Daoy (cell line): Measurements from ENCODE around the gene DOCK6. TPM values are rescaled to one million over a fixed set of nuclear protein-coding genes. Genes with fewer than 3 reads are reported as not detected.
"Not testable (repeated sequence)": the region's sequence is repeated elsewhere in the genome, so short reads cannot be mapped to it uniquely, and the experiment has no call there.

Experiments
- DNase-seq: peaks from one replicate; pipeline ENCODE4 v3.0.0-alpha.2; 2015; ENCODE audit warnings: low read depth
- total RNA-seq: library from RNA; depleted of rRNA; stranded (reverse); fragments of >200 nt; shearing (Covaris generic); gene quantifications from 2 replicates; pipeline ENCODE4 v1.2.3, GENCODE V29; 2014

The DOCK6 gene
- total RNA-seq, 1 experiment from 2014 or later = 4.3 TPM

DNA sequence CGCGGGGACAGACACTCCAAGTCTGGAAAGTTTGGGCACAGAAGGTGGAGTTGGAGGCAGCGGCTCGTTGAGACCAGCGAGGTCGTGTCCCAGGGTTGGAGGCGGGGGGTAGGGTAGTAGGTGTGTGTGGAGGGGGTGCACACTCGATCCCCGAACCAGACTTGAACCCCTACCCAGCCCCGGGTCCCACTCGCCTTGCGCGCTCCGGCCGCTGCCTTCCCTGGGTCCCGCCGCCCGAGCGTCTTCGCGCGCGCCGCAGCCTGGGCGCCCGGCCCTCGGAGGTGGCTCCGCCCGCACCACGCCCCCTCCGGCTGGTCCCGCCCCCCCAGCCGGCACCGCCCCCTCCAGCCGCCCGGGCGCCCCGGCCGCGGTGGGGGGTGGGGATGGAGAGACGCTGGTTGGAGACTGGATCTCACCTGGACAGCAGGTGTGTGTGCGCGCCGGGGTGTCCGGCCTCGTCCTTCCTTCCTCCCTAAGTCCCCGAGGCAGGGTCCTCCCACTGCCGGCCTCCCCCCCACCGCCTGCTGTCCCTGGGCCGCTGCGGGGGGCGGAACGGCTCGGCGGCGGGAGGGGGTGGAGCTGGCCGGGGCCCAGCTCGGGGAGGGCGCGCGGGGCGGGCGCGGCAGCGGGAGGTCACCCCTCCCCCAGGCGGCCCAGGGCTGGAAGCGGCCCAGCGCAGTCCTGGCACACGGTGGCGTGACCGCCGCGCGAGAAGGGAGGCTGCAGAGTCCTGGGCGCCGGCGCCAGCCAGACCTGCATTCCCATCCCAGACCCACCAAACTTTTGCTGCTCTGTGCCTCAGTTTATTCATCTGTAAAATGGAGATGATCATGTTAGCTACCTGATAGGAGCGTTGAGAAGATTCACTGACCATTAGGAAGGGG, 64.8 kb downstream of the DOCK6 start, which contains the start of gene KANK2:
Gene KANK2, minus strand, starts transcription at position 255 of the 884 bp plus-strand sequence. CDS start 3,034 bp downstream, outside the sequence.
- DNase-seq = peak; percentile 86

- peak; percentile 54 for DNase-seq
Measured at GRCh38 chr19:11196406-11197287, 65.7 kb downstream of the DOCK6 start.

DNA sequence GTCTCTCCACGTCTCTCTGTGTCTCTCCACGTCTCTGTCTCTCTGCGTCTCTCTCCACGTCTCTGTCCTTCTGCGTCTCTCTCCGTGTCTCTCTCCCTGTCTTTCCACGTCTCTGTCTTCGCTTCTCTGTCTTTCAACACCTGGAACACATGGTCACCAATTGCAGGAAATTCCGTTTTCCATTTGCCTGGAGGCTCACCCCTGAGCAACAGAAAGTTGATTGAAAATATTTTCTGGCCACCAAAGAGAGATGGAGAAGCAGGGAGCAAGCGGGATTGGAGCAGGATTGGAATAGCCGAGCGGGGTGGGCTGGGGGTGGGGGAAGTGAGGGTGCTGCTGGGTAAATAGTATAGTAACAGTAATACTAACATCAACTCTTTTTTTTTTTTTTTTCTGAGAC, 66.6 kb downstream of the DOCK6 start:
- no peak for DNase-seq

GRCh38 chr19:11194656-11195558, 67.4 kb downstream of the DOCK6 start:
- DNase-seq = no peak

DNA sequence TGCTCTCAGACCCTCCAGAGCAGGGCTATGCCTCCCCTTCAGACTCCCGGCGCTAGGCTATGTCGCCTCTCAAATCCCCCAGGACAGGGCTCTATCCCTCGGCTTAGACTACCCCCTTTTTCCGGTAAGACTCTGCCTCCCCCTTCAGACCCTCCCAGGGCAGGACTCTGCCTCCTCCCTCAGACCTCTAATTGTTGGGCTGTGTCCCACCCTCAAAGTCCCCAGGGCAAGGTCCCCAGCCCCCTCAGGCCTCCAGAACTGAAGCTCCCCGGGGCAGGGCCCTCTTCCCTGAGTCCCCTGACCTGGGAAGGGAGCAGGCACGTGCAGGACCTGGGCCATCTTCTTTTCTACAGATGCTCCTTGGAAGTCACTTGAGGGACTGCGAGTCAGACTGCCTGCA, 68.2 kb downstream of the DOCK6 start:
- no peak for DNase-seq

DNA sequence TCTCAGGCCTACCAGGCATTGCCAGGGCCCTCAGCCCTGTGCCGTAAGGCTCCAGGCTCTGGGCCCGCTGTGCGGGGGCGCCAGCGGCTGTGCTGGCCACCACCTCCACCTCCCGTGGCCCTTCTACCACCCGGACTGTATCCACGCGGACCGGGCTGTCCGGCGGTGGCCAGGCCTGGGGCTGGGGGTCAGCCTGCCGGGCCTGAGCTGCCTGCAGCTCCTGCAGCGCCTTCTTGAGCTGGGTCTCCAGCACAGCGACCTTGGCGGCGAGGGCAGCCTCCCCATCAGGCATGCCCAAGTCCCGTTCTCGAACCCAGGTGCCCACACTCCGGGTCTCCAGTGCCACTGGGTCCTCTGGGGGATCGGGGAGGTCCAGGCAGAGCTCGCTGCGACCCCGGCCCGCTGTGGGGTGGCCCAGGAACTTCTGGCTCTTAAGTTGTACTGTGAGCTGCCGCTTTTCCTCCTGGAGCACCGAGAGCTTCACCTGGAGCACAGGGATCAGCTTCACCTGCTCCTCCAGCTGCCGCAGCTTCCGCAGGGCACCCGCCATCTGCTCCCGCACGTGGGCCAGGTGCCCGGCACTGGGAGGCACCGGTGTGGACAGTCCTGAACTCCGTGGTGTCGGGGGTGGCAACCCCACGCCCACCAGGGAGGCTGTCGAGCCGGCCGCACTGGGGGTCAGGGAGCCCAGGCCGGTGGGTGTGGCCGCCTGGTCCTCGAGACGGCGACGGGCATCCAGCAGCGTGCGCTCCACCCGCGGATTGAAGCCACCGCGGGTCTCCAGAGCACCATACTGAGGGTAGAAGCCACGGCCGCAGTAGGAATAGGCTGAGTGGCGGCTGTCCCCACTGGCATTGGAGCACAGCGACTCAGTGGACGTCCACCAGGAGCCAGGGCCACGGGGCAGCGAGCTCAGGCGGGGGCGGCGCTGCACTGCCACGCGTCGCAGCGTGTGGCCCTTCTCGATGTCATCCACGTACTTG, 69.1 kb downstream of the DOCK6 start:
- DNase-seq = no peak

- no peak for DNase-seq
Measured at GRCh38 chr19:11191934-11192333, 70.4 kb downstream of the DOCK6 start.

DNA sequence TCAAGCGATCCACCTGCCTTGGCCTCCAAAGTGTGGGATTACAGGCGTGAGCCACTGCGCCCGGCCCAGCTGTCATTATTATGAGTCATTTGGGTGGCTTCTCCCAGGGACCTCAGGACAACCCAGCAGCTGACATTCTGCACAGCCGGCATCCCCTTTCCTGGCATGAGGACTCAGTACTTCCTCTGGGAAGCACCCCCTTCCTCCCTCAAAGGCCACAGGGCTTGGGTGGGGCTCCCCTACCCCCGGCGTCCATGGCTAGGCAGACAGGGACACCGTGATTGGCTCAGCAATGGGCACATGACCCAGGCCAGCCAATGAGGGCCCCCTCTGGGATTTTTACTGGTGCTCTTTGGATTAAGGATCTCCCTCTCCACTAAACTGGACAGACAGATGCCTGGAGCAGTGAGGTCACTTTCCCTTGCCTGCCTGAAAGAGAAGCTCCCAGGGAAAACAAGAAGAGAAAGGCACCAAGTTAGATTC, 71.0 kb downstream of the DOCK6 start:
- peak; percentile 53 for DNase-seq

DNA sequence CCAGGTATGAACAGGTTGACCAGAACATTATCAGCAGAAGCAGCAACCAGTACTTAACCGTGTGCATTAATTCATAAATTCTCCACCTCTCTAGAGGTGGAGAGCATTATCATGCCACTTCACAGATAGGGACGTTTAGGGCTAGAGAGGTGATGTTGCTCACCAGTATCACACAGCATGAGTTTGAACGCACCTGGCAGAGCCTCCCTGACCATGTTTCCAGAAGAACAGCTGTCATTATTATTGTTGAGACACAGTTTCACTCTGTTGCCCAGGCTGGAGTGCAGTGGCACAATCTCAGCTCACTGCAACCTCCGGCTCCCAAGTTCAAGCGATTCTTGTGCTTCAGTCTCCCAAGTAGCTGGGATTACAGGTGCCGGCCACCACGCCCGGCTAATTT, 71.8 kb downstream of the DOCK6 start:
- no peak for DNase-seq

DNA sequence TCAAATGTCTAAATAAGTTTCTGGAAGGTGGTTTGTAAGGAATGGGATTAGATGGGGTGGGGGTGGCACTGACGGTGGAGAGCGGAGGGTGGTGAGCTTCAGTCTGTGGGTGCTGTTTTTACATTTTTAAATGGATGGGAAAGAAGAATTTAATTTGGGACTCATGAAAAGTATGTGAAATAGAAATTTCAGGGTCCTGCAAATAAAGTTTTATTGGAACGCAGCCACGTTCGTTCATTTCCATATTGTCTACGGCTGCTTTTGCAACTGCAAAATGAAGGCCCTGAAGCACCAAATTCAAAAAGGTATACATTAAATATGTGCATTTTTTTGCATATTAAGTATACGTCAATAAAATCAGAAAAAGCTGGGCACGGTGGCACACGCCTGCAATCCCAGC, 74.9 kb downstream of the DOCK6 start:
- DNase-seq = no peak

GRCh38 chr19:11182994-11183393, 79.3 kb downstream of the DOCK6 start:
- no peak for DNase-seq

- no peak for DNase-seq
Measured at GRCh38 chr19:11181488-11181887, 80.8 kb downstream of the DOCK6 start.

GRCh38 chr19:11180975-11181374, 81.3 kb downstream of the DOCK6 start:
- not testable (repeated sequence) for DNase-seq

GRCh38 chr19:11180346-11180745, 82.0 kb downstream of the DOCK6 start:
- DNase-seq = no peak

GRCh38 chr19:11179716-11180297, 82.5 kb downstream of the DOCK6 start:
- DNase-seq = peak; percentile 53

GRCh38 chr19:11179145-11179465, 83.2 kb downstream of the DOCK6 start:
- DNase-seq = not testable (repeated sequence)

GRCh38 chr19:11177592-11177991, 84.7 kb downstream of the DOCK6 start:
- no peak for DNase-seq

GRCh38 chr19:11176466-11177193, 85.7 kb downstream of the DOCK6 start:
- DNase-seq = no peak

DNA sequence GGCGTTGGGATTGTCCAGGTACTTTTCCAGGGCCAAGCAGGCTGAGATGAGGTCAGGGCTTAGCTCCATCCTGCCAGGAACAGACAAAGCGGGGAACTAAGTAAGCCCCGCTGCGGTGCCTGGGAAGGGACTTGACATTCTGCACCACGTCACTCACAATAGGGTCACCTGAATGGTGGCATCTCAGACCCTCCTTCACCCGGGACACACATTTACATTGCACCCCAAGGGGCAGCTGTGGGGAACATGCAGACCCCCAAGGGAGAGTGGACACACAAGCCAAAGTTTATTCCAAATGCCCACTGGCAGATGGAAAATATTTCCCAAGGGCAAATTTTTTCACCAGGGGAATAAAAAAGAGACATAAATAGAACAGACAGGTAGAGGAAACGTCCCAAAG, 86.4 kb downstream of the DOCK6 start:
- DNase-seq = no peak
